ENCODE measurements around the gene NT5C1B.

- no peak for TF ChIP-seq POLR2A (IDR thresholded peaks at IDR 0.05; ENCODE audit: low read depth)
- TF ChIP-seq CTCF (IDR thresholded peaks at IDR 0.05): no peak
- no peak for TF ChIP-seq POLR2AphosphoS5 (IDR thresholded peaks at IDR 0.05)
- no peak for TF ChIP-seq EP300 (IDR thresholded peaks at IDR 0.05)
These were observed 32.2 kb downstream of the NT5C1B start for GRCh38 chr2:18557121-18557520.

Data from esophagus muscularis mucosa (tissue), 4 donors.